Measurements from ENCODE around the gene CACNG7. TPM values are rescaled to one million over a fixed set of nuclear protein-coding genes. Genes with fewer than 3 reads are reported as not detected.

The CACNG7 gene
- total and polyA plus RNA-seq, 2 donors from 2014 or later: not detected

DNA sequence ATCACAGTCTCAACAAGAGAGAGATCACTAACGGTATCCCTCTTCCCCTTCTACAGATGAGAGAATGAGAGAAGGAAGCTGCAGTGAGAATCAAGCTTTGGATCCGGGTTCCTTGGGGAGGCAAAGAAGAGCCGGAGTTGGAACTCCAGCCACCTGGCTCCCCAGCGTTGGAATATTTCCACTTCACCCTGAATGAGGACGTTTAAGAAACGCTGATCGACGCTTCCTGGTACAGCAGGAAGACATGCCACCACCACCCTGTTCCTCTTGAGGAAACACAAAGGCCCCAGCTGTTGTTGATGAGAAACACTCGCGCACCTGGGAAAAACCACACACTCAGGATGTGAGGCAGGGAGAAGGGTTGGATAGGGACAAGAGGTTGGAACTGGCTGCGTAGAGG is 42.4 kb downstream of the CACNG7 start:
- Histone ChIP-seq H3K4me3 (ENCODE audit: low read length in 3 of 3) (no peak overlapping the region), H3K27ac (ENCODE audit: low read depth in 2 of 2, low read length in 2 of 2) (no peak overlapping the region), H3K9me3 (ENCODE audit: control insufficient read depth in 2 of 3, insufficient read depth in 1 of 3, low read length in 3 of 3) (peaks cover 0 to 3% (median 0%) of the 10 kb centered on the region in 3 donors), H3K4me1 (ENCODE audit: control insufficient read depth in 2 of 3, insufficient read depth in 2 of 3, low read depth in 1 of 3, low read length in 3 of 3) (no peaks in the 10 kb centered on the region), H3K36me3 (ENCODE audit: control insufficient read depth in 2 of 3, insufficient read depth in 3 of 3, low read length in 3 of 3) (no peaks in the 10 kb centered on the region), H3K27me3 (ENCODE audit: control insufficient read depth, insufficient read depth, low read length) (no peaks in the 10 kb centered on the region), H3K9ac (ENCODE audit: low read length in 3 of 3) (no peak overlapping the region)
- TF ChIP-seq, protein P1, sequence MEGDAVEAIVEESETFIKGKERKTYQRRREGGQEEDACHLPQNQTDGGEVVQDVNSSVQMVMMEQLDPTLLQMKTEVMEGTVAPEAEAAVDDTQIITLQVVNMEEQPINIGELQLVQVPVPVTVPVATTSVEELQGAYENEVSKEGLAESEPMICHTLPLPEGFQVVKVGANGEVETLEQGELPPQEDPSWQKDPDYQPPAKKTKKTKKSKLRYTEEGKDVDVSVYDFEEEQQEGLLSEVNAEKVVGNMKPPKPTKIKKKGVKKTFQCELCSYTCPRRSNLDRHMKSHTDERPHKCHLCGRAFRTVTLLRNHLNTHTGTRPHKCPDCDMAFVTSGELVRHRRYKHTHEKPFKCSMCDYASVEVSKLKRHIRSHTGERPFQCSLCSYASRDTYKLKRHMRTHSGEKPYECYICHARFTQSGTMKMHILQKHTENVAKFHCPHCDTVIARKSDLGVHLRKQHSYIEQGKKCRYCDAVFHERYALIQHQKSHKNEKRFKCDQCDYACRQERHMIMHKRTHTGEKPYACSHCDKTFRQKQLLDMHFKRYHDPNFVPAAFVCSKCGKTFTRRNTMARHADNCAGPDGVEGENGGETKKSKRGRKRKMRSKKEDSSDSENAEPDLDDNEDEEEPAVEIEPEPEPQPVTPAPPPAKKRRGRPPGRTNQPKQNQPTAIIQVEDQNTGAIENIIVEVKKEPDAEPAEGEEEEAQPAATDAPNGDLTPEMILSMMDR (IDR thresholded peaks at IDR 0.05; ENCODE audit: borderline replicate concordance, extremely low read depth, insufficient read depth): no peak
- no peak for FAIRE-seq
- DNase-seq: no peak
- intact Hi-C loops (cut with DNase I): no loop called here

DNA sequence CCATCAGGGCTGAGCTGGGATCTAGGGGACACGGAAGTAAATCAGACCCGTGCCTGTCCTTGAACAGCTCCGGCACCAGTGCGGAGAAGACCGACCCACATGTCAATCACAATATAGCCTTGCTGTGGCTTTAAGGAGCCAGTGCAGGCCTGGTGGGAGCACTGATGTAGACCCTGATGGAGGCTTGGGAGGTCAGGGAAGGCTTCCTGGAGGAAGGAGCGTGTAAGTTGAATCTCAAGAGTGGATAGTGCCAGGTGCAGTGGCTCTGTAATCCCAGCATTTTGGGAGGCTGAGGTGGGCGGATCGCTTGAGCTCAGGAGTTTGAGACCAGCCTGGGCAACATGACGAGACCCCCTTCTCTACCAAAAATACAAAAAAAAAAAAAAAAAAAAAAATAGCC is 42.9 kb downstream of the CACNG7 start:
- intact Hi-C loops (cut with DNase I): no loop called here
- TF ChIP-seq, protein P1 (IDR thresholded peaks at IDR 0.05; ENCODE audit: borderline replicate concordance, extremely low read depth, insufficient read depth): no peak
- H3K9ac ChIP-seq (ENCODE audit: low read length in 3 of 3): no peak overlapping the region
- H3K27me3 ChIP-seq (ENCODE audit: control insufficient read depth, insufficient read depth, low read length): no peaks in the 10 kb centered on the region
- DNase-seq (no peak), FAIRE-seq (no peak)
- H3K4me3 ChIP-seq (ENCODE audit: low read length in 3 of 3): no peak overlapping the region
- no peaks in the 10 kb centered on the region for H3K4me1 ChIP-seq (ENCODE audit: control insufficient read depth in 2 of 3, insufficient read depth in 2 of 3, low read depth in 1 of 3, low read length in 3 of 3)
- peaks cover 0 to 3% (median 0%) of the 10 kb centered on the region in 3 donors for H3K9me3 ChIP-seq (ENCODE audit: control insufficient read depth in 2 of 3, insufficient read depth in 1 of 3, low read length in 3 of 3)
- no peaks in the 10 kb centered on the region for H3K36me3 ChIP-seq (ENCODE audit: control insufficient read depth in 2 of 3, insufficient read depth in 3 of 3, low read length in 3 of 3)
- H3K27ac ChIP-seq (ENCODE audit: low read depth in 2 of 2, low read length in 2 of 2): no peak overlapping the region

DNA sequence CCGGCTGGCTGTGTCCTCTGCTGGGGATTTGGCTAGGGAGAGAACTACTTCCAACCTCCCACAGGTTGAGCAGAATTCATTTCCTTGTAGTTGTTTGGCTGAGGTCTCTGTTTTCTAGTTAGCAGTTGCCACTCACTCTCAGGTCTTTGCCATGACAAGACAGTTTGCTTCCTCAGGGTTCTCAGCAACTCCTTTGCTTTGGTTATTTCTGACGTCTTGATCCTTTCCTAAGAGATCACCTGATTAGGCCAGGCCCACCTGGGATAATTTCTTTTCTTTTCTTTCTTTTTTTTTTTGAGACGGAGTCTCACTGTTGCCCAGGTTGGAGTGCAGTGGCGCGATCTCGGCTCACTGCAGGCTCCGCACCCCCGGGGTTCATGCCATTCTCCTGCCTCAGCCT is 44.3 kb downstream of the CACNG7 start:
- DNase-seq: no peak
- intact Hi-C loops (cut with DNase I): no loop called here

More for the DNA sequence above, 44.3 kb downstream of the CACNG7 start:
- Histone ChIP-seq H3K27me3 (ENCODE audit: control insufficient read depth, insufficient read depth, low read length) (peaks cover 7% of the 10 kb centered on the region), H3K4me3 (ENCODE audit: low read length in 3 of 3) (no peak overlapping the region), H3K9ac (ENCODE audit: low read length in 3 of 3) (no peak overlapping the region), H3K9me3 (ENCODE audit: control insufficient read depth in 2 of 3, insufficient read depth in 1 of 3, low read length in 3 of 3) (peaks cover 0 to 3% (median 0%) of the 10 kb centered on the region in 3 donors), H3K4me1 (ENCODE audit: control insufficient read depth in 2 of 3, insufficient read depth in 2 of 3, low read depth in 1 of 3, low read length in 3 of 3) (no peaks in the 10 kb centered on the region), H3K36me3 (ENCODE audit: control insufficient read depth in 2 of 3, insufficient read depth in 3 of 3, low read length in 3 of 3) (no peaks in the 10 kb centered on the region), H3K27ac (ENCODE audit: low read depth in 2 of 2, low read length in 2 of 2) (no peak overlapping the region)
- no peak for FAIRE-seq
- TF ChIP-seq, protein P1 (IDR thresholded peaks at IDR 0.05; ENCODE audit: borderline replicate concordance, extremely low read depth, insufficient read depth): no peak
